ENCODE measurements around the gene SPTSSB. TPM values are rescaled to one million over a fixed set of nuclear protein-coding genes. Genes with fewer than 3 reads are reported as not detected.

Gene SPTSSB
- total and polyA plus RNA-seq, 2 experiments from 2014 or later = 23.5 to 33.5 TPM

GRCh38 chr3:161356287-161356686 is 15.0 kb downstream of the SPTSSB start (continued):
- TF ChIP-seq, protein P1, sequence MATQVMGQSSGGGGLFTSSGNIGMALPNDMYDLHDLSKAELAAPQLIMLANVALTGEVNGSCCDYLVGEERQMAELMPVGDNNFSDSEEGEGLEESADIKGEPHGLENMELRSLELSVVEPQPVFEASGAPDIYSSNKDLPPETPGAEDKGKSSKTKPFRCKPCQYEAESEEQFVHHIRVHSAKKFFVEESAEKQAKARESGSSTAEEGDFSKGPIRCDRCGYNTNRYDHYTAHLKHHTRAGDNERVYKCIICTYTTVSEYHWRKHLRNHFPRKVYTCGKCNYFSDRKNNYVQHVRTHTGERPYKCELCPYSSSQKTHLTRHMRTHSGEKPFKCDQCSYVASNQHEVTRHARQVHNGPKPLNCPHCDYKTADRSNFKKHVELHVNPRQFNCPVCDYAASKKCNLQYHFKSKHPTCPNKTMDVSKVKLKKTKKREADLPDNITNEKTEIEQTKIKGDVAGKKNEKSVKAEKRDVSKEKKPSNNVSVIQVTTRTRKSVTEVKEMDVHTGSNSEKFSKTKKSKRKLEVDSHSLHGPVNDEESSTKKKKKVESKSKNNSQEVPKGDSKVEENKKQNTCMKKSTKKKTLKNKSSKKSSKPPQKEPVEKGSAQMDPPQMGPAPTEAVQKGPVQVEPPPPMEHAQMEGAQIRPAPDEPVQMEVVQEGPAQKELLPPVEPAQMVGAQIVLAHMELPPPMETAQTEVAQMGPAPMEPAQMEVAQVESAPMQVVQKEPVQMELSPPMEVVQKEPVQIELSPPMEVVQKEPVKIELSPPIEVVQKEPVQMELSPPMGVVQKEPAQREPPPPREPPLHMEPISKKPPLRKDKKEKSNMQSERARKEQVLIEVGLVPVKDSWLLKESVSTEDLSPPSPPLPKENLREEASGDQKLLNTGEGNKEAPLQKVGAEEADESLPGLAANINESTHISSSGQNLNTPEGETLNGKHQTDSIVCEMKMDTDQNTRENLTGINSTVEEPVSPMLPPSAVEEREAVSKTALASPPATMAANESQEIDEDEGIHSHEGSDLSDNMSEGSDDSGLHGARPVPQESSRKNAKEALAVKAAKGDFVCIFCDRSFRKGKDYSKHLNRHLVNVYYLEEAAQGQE (IDR thresholded peaks at IDR 0.05; ENCODE audit: unreplicated experiment) = no peak
- TF ChIP-seq JUNB (IDR thresholded peaks at IDR 0.05; ENCODE audit: unreplicated experiment) = no peak
- TF ChIP-seq, protein P2, sequence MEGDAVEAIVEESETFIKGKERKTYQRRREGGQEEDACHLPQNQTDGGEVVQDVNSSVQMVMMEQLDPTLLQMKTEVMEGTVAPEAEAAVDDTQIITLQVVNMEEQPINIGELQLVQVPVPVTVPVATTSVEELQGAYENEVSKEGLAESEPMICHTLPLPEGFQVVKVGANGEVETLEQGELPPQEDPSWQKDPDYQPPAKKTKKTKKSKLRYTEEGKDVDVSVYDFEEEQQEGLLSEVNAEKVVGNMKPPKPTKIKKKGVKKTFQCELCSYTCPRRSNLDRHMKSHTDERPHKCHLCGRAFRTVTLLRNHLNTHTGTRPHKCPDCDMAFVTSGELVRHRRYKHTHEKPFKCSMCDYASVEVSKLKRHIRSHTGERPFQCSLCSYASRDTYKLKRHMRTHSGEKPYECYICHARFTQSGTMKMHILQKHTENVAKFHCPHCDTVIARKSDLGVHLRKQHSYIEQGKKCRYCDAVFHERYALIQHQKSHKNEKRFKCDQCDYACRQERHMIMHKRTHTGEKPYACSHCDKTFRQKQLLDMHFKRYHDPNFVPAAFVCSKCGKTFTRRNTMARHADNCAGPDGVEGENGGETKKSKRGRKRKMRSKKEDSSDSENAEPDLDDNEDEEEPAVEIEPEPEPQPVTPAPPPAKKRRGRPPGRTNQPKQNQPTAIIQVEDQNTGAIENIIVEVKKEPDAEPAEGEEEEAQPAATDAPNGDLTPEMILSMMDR (conservative IDR thresholded peaks at IDR 0.05; ENCODE audit: low read depth in 2 of 2) = no peak

GRCh38 chr3:161355508-161355907 is 15.8 kb downstream of the SPTSSB start:
- Mint-ChIP-seq H3K36me3 (ENCODE audit: low read depth) (peaks cover 15% of the 10 kb centered on the region), H3K27me3 (ENCODE audit: insufficient read depth, low read depth, poor library complexity) (peaks cover 3% of the 10 kb centered on the region), H3K9me3 (no peaks in the 10 kb centered on the region), H3K27ac (no peak overlapping the region), H3K4me3 (no peak overlapping the region), H3K4me1 (no peaks in the 10 kb centered on the region)
- TF ChIP-seq STAT1 (IDR thresholded peaks at IDR 0.05; ENCODE audit: unreplicated experiment) (no peak), ZNF114 (CRISPR knock-in tag; IDR thresholded peaks at IDR 0.05) (no peak), ZNF331 (CRISPR knock-in tag; IDR thresholded peaks at IDR 0.05; ENCODE audit: low read depth) (no peak), ETS1 (IDR thresholded peaks at IDR 0.05) (no peak), JUNB (IDR thresholded peaks at IDR 0.05; ENCODE audit: unreplicated experiment) (no peak), CREB1 (CRISPR knock-in tag; IDR thresholded peaks at IDR 0.05; ENCODE audit: low read depth) (no peak), EZH2 (IDR thresholded peaks at IDR 0.05; ENCODE audit: low read depth, unreplicated experiment) (no peak)
- TF ChIP-seq, protein P2 (conservative IDR thresholded peaks at IDR 0.05; ENCODE audit: low read depth in 2 of 2) = no peak
- TF ChIP-seq, protein P1 (IDR thresholded peaks at IDR 0.05; ENCODE audit: unreplicated experiment) = no peak
- H2AFZ ChIP-seq = no peak overlapping the region
- H3K9me2 ChIP-seq (ENCODE audit: insufficient read depth) = no peaks in the 10 kb centered on the region
- no peaks in the 10 kb centered on the region for H3K27me3 ChIP-seq (ENCODE audit: insufficient read depth)
- no peak overlapping the region for H3K4me3 ChIP-seq
- ATAC-seq (no peak), DNase-seq (ENCODE audit: low spot score) (no peak)
- no peaks in the 10 kb centered on the region for H4K20me1 ChIP-seq (replicated peaks; ENCODE audit: insufficient read depth)
- no peak overlapping the region for H3K4me2 ChIP-seq
- H3K4me1 ChIP-seq (ENCODE audit: insufficient read depth) = no peaks in the 10 kb centered on the region
- peaks cover 9% of the 10 kb centered on the region; the same call in 1 of the 2 replicates for H3K36me3 ChIP-seq (ENCODE audit: insufficient read depth)
- no peaks in the 10 kb centered on the region for H3K79me2 ChIP-seq (replicated peaks; ENCODE audit: insufficient read depth)
- H3F3A ChIP-seq (replicated peaks; ENCODE audit: low read depth) = no peaks in the 10 kb centered on the region
- no peak overlapping the region for H3K27ac ChIP-seq (ENCODE audit: low read depth)

Measured in GM23338 (cell line).